Ureter (tissue), 1 donor: ENCODE measurements around the gene SBF1. TPM values are rescaled to one million over a fixed set of nuclear protein-coding genes. Genes with fewer than 3 reads are reported as not detected.

Experiments
- DNase-seq: peaks from one replicate; pipeline ENCODE4 v3.0.0-alpha.2; 2020; ENCODE audit warnings: low spot score
- total RNA-seq: library from RNA; stranded (reverse); gene quantifications from one replicate; pipeline ENCODE4 v1.2.4, GENCODE V29; 2023
- donor health status: DM: yes; HTN: yes; CAD: no.

SBF1 gene
- total RNA-seq, 1 donor from 2014 or later, result 79.2 TPM

DNA sequence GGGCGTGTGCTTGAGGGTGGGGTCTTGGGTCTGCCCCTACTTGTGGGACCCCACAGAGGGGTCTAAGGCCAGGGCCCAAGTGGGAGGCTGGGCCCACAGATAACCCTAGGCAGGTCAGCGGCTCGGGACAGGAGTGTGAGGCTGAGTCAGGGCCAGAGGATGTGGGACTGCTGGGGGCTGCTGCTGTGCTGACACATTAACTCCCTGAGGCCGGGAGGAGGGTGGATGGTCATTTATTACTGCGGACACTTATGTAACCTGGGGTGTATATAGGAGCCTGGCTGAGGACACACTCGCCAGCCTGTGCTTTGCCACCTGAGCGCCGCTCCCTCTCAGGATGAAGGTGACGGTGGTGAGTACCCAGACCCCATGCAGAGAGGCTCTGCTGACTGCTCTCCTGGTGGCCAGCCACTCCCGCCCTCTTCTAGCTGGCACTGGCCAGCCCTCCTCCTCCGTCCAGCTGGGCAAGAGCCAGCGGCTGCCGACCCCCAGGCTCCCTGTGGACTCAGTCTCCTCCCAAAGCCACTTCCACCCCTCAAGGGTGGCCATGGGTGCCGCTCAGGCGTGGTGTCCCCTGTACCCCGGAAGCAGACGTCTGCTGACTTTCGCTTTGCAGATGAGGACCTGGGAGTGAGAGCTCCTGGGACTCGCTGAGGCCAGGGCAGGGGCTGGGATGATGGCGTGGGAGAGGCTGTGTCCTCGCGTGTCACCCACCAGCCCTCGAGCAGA is 11.9 kb upstream of the SBF1 start, which contains the start of gene MIOX:
Gene MIOX (plus strand): TSS at position 299 of the 729 bp plus-strand sequence. CDS start 39 bp downstream, at position 338.
- no peak for DNase-seq

DNA sequence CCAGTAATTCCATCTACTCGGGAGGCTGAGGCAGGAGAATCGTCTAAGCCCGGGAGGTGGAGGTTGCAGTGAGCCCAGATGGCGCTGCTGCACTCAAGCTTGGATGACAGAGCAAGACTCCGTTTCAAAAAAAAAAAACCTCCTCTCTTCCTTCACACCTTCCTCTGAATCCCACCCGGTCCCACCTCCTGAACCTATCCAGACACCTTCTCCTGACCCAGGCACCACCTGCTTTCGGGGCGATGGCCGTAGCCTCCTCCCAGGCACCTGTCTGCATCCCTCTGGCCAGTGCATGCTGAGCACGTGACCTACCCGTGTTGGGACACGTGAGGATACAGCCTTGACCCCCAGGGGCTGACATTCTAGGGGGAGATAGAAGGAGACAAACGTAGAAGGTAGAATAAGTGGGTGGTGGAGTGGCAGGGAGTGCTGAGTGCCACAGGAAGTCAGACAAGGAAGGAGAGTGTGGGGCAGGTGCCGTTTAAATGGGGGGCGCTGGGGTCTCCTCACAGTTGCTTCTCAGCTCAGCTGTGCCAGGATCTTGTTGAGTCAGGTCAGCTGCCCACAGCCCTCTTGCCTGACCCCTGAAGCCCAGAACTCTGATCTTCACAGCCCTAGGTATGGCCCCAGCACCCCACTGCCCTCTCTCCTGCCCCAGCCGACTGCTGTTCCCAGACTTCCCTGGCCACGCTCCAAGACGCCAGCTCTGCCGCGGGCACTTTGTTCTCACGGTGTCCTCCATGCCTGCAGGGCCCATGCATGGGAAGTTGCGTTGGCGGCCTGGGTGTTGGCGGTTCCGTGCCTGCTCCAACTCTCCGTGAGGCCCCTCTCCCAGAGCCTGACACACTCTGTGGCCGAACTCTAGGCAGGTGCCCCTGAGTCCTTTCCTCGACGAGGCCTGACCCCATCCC is 10.6 kb upstream of the SBF1 start:
- DNase-seq, result no peak

DNA sequence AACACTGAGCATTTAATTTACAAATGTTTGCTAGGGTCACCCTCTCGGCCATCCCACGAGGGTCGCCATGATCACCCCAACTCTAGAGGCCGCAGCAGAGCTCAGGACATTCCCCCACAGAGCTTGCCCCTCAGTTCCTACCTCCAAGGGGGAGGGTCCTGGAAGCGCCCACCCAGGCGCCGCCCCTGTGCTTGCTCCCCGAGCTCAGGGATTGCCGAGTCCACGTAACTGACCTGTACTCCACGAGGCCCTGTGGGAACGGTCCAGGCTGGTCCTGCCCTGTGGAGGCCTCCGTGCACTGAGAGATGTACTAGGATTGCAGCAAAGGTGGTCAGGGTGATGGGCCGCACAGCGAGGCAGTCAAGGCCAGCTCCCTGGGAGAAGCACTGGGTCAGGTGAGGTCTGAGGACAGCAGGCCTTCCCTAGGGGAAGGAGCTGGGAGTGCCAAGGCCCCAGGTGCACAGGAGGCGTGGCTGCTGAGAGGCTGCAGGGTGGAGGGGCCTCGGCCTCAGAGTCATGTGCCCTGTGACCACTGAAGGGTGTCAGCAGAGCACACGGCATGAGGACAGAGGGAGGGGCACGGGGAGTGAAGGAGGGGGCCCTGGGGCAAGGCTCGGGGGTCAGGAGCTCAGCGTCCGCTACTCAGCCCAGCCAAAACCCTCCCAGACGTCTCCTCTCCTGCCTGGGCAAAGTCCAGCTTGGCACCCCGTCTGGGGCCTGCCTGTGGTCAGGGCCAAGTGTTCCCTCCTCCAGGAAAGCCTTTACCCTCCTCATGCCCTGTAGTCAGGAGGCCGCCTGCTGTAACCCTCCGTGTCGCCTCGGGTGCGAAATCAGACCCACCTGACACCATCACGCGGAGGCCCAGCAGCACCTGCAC is 9.4 kb upstream of the SBF1 start:
- DNase-seq, result no peak

DNA sequence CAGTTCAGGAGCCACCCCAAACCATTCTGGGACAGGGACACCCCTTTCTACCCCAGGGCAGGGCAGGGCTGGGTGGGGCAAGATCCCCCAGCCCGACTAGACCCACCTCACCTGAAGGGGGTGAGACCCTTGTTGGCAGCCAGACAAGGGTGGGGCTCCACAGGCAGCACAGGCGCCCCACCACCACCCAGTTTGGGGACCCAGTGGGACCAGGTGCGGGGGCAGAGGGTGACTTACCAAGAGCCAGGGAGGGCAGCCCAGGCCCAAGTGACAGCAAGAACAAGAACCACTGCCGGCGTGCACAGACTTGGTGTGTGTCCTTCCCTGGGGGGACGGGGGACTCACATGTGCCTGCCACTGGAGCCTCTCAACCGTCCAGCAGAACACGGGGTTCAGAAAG is 8.7 kb upstream of the SBF1 start:
- DNase-seq, result no peak

DNA sequence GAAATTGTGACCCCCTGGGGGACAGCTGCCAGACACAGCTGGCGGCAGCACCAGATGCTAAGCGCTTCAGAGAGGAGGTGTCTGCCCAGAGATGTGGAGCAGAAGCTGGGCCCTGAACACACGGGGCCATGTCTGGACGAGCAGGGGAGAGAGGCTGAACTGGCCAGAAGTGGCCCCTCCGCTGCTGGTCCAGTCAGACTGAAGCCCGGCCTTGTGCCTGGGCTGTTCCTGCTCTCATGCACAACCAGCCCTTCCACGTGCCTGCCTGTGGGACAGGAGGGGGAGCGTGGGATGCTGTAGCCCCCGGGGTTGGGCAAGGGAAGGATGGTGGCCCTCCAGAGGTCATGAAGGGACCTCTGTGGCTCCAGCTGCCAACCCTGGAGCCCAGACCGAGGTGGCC is 8.3 kb upstream of the SBF1 start:
- no peak for DNase-seq

DNA sequence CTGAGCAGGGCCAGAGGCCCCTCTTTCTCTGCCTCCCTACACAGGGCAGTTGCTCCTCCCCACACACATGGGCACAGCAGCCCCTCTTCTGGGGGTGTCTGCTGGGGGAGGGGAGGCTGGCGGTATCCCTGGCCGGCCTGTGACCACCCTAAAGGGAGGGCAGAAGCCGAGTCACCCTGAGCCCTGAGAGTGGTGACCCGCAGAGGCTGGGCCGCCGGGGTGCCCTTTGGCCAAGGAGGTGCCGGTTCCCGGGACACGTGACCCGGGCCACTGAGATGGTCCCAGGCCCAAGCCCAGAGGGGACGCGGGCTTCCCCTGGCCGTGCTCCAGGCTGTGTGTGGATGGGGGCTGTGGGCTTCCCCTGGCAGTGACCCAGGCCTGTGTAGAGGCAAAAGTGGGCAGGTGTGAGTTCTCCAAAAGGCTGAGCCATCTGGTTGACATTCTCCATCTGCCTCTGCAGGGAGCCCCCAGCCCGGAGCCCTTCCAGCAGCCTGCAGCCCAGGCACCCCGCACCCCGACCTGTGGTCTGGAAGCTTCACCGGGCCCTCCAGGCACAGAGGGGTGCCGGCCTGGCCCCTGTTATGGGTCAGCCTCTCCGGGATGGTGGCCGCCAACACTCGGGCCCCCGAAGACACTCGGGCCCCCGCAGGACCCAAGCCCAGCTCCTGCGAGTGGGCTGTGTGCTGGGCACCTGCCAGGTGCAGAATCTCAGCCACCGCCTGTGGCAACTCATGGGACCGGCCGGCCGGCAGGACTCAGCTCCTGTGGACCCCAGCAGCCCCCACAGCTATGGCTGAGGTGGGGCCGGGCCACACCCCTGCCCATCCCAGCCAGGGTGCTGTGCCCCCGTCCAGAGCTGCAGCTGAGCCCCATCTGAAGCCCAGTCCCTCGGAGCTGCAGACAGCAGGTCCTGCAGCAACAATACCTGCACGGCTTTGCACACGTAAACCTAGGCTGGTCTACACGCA is 7.6 kb upstream of the SBF1 start:
- DNase-seq, result no peak

DNA sequence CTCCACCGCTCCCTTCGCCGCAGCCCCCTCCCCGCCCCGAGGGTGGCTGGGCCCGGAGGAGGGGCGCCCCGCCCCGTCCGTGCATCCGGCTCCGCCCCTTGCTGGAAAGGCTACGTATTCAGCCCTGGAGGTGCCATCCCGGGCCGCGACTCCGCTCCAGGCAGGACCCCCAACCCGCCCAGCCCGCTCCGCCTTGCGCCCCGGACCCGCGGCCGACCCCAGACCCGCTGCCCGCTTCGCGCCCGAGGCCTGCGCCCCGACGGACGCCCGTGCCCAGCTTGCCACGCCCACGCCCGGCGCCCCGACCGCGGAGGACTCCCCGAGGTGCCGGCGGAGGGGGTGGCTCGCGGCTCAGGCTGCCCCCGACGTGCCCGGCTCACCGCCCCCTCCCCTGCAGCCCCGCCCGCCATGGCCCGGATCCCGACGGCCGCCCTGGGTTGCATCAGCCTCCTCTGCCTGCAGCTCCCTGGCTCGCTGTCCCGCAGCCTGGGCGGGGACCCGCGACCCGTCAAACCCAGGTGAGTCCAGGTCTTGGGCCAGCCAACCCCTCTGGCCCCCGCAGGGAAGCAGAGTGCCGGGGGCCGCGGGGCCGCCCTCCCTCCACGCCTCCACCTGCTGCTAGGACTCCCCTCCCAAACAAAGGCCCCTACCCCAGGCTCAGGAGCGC is 6.7 kb upstream of the SBF1 start, which contains the start of gene ADM2:
Gene ADM2 (plus strand): TSS at position 104 of the 667 bp plus-strand sequence. CDS start 305 bp downstream, at position 409.
- no peak for DNase-seq

DNA sequence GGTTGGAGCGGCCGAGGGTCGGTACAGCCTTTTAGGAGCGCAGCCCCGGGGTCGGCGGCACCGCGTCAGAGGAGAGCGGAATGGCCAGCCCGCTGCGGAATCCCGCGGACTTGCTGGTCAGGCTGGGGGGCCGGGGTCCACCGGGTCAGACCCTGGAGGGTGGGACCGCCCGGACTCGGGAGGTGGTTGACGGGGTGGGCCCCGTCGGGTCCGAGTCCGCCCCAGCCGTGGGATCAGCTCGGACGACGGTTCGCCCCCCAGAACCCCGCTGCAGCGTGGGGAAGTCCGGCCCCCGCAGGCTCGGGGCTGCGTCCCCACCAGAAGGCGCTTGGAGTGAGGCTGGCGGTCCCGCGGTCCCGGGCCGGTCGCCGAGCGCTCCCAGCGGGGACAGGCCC is 6.2 kb upstream of the SBF1 start:
- no peak for DNase-seq

DNA sequence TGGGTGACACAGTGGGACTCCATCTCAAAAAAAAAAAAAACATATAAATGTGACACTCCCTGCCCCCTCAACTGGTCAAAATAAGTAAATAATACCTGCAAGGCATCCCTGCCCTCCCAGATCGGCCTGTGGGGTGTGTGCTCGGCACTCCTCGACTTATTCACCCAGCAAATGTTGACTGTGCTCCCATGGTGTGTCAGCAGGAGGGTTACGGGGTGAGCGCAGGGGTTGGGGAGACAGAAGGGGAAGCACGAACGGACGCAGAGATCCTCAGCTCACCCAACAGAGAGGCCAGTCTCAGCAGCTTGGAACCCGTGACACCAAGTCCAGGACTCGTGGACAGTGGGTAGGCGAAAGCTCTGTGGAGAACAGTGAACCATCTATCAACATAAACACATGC is 4.9 kb upstream of the SBF1 start:
- no peak for DNase-seq

DNA sequence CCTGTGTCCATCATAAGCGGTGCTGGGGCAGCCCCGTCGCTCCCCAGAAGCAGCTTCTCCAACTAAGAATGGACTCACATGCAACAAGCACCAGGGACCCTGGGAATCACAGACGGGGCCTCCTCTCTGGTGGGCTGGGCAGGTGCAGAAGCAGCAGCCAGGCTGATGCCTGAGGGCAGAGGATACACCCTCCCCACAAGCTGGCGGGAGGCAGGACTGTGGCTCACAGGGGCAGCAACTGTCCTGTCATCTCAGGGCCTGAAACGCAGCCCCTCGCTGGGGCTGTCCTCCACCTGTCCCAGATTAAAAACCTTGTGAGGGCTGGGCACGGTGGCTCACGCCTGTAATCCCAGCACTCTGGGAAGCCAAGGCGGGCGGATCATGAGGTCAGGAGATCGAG is 3.1 kb upstream of the SBF1 start:
- DNase-seq, result no peak

DNA sequence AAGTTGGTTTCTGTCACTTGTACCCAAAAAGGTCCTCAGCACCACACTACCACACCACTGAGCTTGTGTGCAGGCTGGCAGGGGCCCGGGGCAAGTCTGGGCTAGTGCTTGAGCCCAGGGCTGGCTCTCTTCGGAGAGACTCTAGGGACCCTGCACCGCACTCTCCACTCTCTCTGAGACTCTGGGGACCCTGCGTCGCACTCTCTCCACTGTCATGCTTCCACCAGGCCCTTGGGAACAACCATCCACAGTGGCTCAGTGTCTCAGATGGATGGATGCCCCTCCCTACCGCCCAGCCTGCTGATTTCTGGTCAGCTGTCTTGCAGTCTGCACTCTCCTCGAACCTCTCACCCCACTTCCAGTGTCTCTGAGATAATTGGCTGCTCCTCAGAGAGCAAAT is 2.0 kb upstream of the SBF1 start:
- no peak for DNase-seq

DNA sequence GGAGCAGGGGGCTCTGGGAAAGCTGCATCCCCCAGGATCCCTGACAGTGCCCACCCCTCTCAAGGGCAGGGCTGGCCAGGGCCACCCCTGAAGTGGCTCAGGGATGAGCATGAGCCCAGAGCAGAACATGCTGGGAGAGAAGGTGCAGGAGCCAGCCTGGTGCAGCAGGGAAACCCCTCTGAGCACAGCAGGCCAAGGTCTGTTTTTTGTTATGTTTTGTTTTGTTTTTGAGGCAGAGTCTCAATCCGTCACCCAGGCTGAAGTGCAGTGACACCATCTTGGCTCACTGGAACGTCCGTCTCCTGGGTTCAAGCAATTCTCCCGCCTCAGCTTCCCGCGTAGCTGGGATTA is 792 bp upstream of the SBF1 start:
- DNase-seq, result no peak

DNA sequence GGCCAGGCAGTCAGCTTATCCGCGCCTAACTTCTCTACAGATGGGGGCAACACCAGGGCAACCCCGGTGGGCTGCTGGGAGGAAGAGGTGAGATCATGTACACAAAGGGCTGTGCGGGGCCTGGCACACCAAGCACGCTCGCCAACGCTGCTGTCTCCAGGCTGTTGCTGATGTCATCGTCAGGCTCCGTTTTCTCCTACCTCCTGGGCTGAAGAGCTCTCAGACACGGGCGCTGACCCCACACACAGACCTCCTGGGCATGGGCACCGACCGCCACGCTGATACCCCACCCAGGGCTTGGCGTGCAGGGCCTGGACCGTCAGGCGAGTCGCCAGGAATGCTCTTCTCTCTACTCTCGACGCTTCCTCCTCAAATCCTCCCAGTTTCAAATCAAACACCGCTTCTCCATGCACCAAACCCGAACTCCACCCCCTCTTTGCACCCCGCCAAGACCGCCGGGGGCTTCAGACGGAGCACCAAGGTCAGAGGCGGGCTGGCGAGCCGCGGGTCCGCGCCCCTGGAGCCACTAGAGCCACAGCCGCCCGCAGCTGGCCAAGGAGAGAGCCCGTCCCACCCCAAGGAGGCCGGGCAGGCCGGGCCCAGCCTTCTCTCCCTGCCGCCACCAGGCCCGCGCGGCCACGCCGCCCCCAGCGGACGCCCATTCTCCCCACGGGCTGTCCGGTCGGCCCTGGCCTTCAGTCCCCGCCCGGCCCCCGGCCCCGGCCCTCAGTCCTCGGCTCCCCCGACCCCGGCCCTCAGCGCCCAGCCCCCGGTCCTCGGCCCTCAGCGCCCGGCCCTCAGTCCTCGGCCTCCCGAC is 772 bp downstream of the SBF1 start:
- no peak for DNase-seq

DNA sequence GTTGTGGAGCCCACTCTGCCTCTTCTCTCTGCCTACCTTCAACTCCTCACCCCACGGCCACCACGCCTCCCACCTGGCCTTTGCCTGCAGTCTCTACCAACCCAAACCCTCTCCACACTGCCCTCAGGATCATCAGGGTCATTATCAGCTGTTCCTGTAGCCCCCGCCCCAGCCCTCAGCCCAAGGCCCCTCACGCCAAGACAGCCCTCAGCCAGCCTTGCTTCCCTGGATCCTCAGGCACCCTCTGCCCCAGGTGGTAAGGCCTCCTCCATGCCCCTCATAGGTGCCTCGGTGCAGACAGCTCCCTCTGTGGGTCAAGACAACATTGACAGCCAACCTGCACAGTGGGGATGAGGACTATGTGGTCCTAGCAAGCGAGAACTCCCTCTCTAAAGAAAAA is 1.7 kb downstream of the SBF1 start:
- DNase-seq, result no peak

DNA sequence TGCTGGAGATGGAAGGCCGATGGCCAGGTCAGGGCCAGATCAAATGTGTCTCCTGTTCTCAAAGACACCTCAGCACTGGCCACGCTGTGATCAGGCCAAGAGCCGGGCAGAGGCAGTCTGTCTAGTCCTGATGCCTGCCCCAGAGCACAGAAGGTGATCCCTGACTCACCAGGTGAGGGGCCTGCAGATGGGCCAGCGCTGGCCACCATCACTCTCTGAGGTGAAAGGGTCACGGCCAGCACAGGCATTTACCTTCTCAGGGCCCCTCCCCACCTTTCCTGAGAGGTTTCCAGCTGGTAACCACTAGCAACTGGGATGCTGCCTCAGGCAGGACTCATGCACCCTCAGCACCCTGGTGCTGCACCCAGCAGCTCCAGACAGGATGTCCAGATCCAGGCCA is 2.9 kb downstream of the SBF1 start:
- no peak for DNase-seq

DNA sequence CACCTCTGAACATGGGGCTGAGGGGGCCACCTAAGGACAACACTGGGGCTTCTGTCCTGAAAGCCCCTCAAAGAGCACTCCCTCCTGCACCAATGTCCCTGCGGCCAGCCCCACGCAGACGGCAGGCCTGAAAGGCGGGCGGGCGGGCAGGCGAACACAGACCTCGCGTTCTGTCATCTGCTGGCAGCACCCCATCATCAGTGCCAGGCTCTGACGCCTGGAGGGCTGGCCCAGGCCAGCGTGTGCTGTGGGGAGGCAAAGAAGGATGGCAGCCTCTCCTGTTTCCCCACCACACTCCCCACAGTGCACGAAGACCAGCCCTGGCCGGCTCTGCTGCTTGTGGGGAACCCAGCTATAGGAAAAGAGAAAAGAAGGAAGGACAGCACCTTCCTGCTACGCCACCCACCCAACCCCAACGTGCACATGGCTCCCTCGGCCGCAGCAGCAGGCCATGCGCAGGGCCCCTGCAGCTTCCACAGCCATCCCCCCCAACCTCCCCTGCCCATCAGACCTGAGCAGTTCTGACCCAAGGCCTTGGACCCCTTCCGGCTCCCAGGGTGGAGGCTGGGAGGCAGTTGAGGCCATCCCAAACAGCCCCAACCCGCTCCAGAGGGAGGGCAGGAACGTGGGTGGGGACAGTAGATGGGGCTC is 3.5 kb downstream of the SBF1 start:
- DNase-seq, result no peak

DNA sequence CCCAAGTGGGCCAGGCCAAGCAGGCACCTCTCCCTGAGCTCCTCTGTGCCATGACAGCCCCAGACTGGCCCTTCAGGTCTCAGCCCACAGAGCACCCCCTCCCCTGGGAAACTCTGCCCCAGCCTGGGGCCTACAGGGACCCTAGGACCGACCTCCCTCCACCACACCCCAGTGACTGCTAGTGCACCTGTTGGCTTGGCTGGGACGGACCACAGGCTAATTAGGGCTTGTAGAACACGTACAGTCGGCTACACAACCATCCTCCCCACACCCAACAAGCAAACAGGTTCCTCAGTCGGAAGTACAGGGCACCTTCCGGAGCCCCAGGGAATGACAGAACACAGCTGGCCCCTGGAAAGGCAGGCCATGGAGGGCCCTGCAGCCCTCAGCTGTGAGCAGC is 4.3 kb downstream of the SBF1 start:
- DNase-seq, result no peak

DNA sequence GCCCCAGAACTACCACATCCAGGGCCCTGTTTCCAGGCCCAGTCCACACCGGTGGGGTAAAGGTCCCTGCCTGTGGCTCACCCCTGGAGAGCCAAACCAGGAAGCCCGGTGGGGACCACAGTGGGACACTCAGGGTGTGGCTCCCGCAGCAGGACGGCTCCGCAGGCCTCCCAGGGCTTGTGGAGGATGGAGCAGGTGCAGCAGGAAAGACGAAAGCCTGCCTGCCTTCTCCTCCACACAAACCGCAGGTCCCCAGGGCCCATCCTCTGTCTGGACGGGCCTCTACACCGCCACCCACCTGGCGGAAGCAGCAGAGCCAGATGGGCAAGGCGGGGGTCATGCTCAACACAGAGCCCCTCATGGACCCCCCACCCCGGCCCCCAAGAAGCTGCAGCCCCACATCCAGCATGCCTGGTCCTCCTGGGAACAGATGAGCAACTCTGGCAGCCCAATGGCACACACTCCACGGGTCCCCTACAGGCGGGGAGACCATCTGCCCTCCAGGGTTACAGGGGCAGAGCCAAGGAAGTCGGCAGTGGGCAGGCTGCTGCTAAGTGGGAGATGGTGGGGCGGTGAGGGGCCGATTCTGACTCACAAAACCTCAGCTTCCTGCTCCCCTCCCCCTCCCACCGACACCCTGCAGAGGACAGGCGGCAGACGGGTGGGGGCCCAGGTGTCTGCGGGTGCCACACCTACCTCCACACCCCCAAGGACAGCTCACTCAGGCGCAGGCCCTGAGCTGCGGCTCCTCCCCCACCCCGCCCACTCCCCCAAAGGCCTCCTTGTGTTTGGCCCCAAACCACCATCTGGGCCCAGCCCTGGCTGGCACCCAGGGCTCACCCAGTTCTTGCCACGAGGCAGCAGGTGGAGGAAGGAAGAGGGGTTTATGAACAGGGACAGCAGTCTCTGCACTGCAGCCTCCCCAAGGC is 5.2 kb downstream of the SBF1 start:
- peak; percentile 88 for DNase-seq
